Measurements from ENCODE around the gene ABHD16A.

The ABHD16A gene

DNA sequence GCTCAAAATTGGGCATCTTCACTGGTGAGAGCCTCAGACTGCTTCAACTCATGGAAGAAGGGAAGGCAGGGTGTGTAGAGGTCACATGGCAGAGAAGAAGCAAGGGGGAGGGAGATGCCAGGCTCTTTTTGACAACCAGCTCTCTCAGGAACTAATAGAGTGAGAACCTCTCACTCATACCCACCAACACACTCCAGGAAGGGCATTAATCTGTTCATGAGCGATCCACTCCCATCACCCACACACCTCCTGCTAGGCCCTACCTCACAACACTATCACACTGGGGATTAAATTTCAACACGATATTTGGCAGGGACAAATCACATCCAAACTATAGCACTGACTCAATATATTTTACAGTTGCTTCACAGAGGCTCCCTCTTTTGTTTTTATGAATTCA lies 38.7 kb upstream of the ABHD16A start:
- DNase-seq (ENCODE audit: insufficient read length, low spot score) (no peak), FAIRE-seq (no peak)
- TF ChIP-seq, protein P1, sequence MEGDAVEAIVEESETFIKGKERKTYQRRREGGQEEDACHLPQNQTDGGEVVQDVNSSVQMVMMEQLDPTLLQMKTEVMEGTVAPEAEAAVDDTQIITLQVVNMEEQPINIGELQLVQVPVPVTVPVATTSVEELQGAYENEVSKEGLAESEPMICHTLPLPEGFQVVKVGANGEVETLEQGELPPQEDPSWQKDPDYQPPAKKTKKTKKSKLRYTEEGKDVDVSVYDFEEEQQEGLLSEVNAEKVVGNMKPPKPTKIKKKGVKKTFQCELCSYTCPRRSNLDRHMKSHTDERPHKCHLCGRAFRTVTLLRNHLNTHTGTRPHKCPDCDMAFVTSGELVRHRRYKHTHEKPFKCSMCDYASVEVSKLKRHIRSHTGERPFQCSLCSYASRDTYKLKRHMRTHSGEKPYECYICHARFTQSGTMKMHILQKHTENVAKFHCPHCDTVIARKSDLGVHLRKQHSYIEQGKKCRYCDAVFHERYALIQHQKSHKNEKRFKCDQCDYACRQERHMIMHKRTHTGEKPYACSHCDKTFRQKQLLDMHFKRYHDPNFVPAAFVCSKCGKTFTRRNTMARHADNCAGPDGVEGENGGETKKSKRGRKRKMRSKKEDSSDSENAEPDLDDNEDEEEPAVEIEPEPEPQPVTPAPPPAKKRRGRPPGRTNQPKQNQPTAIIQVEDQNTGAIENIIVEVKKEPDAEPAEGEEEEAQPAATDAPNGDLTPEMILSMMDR (IDR thresholded peaks at IDR 0.05; ENCODE audit: insufficient read depth, missing control alignments): no peak

- DNase-seq (ENCODE audit: insufficient read length, low spot score): no peak
- FAIRE-seq: no peak
- TF ChIP-seq, protein P1 (IDR thresholded peaks at IDR 0.05; ENCODE audit: insufficient read depth, missing control alignments): no peak
Observed at GRCh38 chr6:31740397-31741223, 37.5 kb upstream of the ABHD16A start.

DNA sequence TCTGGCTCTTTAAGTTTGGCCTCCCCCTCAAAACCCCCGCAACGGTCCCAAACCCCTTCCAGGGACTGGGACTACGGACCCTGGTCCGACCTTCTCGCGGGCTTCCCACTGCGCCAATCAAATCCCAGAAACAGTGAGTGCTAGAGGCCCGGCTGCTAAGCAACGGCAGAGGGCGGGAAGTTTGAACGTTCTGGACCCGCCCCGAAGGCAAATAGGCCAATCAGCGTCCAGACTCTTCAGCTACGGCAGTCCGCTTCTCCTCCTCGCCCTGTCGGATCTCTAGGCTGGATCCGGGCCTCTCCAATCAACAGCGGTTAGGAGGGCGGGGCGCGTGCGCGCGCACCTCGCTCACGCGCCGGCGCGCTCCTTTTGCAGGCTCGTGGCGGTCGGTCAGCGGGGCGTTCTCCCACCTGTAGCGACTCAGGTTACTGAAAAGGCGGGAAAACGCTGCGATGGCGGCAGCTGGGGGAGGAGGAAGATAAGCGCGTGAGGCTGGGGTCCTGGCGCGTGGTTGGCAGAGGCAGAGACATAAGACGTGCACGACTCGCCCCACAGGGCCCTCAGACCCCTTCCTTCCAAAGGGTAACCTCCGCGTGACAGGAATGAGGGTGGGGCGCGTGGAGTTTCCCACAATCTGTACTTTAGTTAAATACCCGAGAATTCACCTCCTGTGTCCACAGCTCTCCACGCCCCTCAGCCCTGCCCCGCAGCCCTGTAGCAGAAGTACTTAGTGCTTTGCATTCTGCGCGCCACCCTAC lies 36.7 kb upstream of the ABHD16A start, which contains the start of gene MSH5:
TSS of gene MSH5 (plus strand) at position 367 of the 758 bp plus-strand sequence. CDS start 462 bp downstream, outside the sequence.
- FAIRE-seq (no peak), DNase-seq (ENCODE audit: insufficient read length, low spot score) (peak; percentile 96)
- TF ChIP-seq, protein P1 (IDR thresholded peaks at IDR 0.05; ENCODE audit: insufficient read depth, missing control alignments): no peak

GRCh38 chr6:31737991-31738979 lies 35.2 kb upstream of the ABHD16A start:
- TF ChIP-seq, protein P1 (IDR thresholded peaks at IDR 0.05; ENCODE audit: insufficient read depth, missing control alignments): peak; percentile 21
- FAIRE-seq (no peak), DNase-seq (ENCODE audit: insufficient read length, low spot score) (no peak)

DNA sequence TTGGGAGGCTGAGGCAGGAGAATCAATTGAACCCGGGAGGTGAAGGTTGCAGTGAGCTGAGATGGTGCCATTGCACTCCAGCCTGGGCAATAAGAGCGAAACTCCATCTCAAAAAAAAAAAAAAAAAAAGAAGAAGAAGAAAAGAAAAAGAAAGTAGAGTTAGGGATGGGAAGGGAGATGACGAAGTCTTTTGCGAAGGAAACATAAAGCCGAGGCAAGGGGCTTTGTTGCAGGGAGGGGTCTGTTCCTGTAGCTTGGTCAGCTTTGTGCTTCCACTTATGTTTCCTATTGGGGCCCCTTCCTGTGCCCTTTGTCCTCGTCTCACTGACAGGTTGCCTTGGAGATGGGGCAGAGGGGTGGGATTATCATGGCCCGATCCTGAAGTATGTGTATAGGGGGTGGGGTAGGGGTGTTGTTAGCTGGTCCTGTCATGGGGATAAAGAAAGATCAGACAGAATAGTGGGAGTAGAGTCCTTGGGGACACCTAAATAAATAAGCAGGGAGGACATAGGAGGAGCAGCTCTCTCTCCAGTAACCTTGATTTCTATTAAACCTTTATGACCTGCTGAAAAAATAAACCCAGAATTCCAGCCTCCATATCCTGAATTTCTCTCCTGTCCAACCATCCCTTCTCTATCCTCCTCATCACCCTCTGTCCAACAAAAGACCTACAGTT lies 34.3 kb upstream of the ABHD16A start:
- FAIRE-seq: no peak
- no peak for DNase-seq (ENCODE audit: insufficient read length, low spot score)
- TF ChIP-seq, protein P1 (IDR thresholded peaks at IDR 0.05; ENCODE audit: insufficient read depth, missing control alignments): no peak

- FAIRE-seq: no peak
- TF ChIP-seq, protein P1 (IDR thresholded peaks at IDR 0.05; ENCODE audit: insufficient read depth, missing control alignments): no peak
- DNase-seq (ENCODE audit: insufficient read length, low spot score): no peak
Observed at GRCh38 chr6:31736768-31737314, 33.7 kb upstream of the ABHD16A start.
